H1 (cell line): ENCODE data around the gene STXBP6. TPM values are rescaled to one million over a fixed set of nuclear protein-coding genes. Genes with fewer than 3 reads are reported as not detected.

Experiments used
- CTCF ChIA-PET: fragments of 300-600 bp; sonication (Branson Sonifier 250); formaldehyde crosslinking; loops from one replicate; lab custom pipeline; 2021; ENCODE audit not compliant: partially characterized antibody; lab: Charles Lee
- POLR2A ChIA-PET: fragments of 300-600 bp; sonication (Branson Sonifier 250); formaldehyde crosslinking; loops from one replicate; lab custom pipeline; 2021; ENCODE audit warnings: inconsistent platforms; ENCODE audit not compliant: partially characterized antibody; lab: Charles Lee
- DNase-seq, 2 experiments: peaks; one replicate each; pipeline versions ENCODE4 v3.0.0 to v3.0.0-alpha.2; 2010 to 2022; ENCODE audit warnings: low spot score in 2 of 2, low read depth in 1 of 2, mixed read lengths in 1 of 2
- FAIRE-seq: peaks from 2 replicates; lab custom pipeline; 2011; peaks lifted over from hg19 to GRCh38; lab: Jason Lieb, UNC
- H2AFZ ChIP-seq: 2 replicates; pipeline ENCODE4 v1.8.1; 2012; ENCODE audit warnings: low read length, inconsistent platforms
- H2AK5ac ChIP-seq: 2 replicates; pipeline ENCODE4 v1.6.1; 2013; ENCODE audit warnings: low read depth, low read length
- H2BK120ac ChIP-seq: replicated peaks from 2 replicates; pipeline ENCODE3; 2013; ENCODE audit warnings: low read depth, low read length, inconsistent platforms
- H2BK12ac ChIP-seq: 2 replicates; pipeline ENCODE4 v1.6.1; 2013; ENCODE audit warnings: low read depth, low read length
- H2BK15ac ChIP-seq: 2 replicates; pipeline ENCODE4 v1.6.1; 2013; ENCODE audit warnings: low read length
- H2BK20ac ChIP-seq: 2 replicates; pipeline ENCODE4 v1.6.1; 2013; ENCODE audit warnings: low read length
- H2BK5ac ChIP-seq: 2 replicates; pipeline ENCODE4 v1.6.1; 2013; ENCODE audit warnings: low read depth, low read length
- H3K14ac ChIP-seq: 2 replicates; pipeline ENCODE4 v1.6.1; 2013; ENCODE audit warnings: inconsistent platforms; ENCODE audit not compliant: insufficient read length
- H3K18ac ChIP-seq: 2 replicates; pipeline ENCODE4 v1.6.1; 2013; ENCODE audit warnings: low read length; ENCODE audit errors: extremely low read depth
- H3K23ac ChIP-seq: 2 replicates; pipeline ENCODE4 v1.6.1; 2013; ENCODE audit warnings: inconsistent platforms; ENCODE audit not compliant: insufficient read length
- H3K23me2 ChIP-seq: 2 replicates; pipeline ENCODE4 v1.6.1; 2013; ENCODE audit warnings: low read depth, low read length
- H3K27ac ChIP-seq: 2 replicates; pipeline ENCODE4 v1.6.1; 2011; ENCODE audit warnings: low read depth, low read length, inconsistent platforms
- H3K27me3 ChIP-seq, 4 experiments: replicated peaks in 1 of 4; 1 replicate in 1 of 4; 2 replicates in 3 of 4; pipeline versions ENCODE4 v1.6.1 to v1.8.1; 2011 to 2013; ENCODE audit warnings: low read length in 3 of 4, mild to moderate bottlenecking in 3 of 4, inconsistent platforms in 2 of 4, mixed read lengths in 2 of 4, moderate library complexity in 1 of 4; ENCODE audit not compliant: control insufficient read depth in 3 of 4, insufficient read depth in 3 of 4; ENCODE audit errors: extremely low read depth in 1 of 4
- H3K36me3 ChIP-seq, 4 experiments: 2 replicates each; pipeline versions ENCODE4 v1.6.1 to v1.8.1; 2011 to 2013; ENCODE audit warnings: mild to moderate bottlenecking in 4 of 4, low read length in 3 of 4, moderate library complexity in 2 of 4, control low read depth in 1 of 4, inconsistent platforms in 1 of 4; ENCODE audit not compliant: insufficient read depth in 4 of 4, control insufficient read depth in 2 of 4
- H3K4ac ChIP-seq: replicated peaks from 2 replicates; pipeline ENCODE3; 2013; ENCODE audit warnings: low read length, low read depth, mixed read lengths, inconsistent platforms; ENCODE audit not compliant: insufficient read length
- H3K4me1 ChIP-seq, 4 experiments: replicated peaks in 1 of 4; 1 replicate in 1 of 4; 2 replicates in 3 of 4; pipeline versions ENCODE4 v1.6.1 to v1.8.1; 2011 to 2013; ENCODE audit warnings: low read length in 3 of 4, inconsistent platforms in 2 of 4, mixed read lengths in 1 of 4; ENCODE audit not compliant: insufficient read depth in 4 of 4, control insufficient read depth in 3 of 4
- H3K4me2 ChIP-seq, 2 experiments: 2 replicates each; pipeline versions ENCODE4 v1.6.1 to v1.8.1; 2011 to 2013; ENCODE audit warnings: low read depth in 2 of 2, low read length in 2 of 2, control low read depth in 1 of 2, inconsistent platforms in 1 of 2, mild to moderate bottlenecking in 1 of 2; ENCODE audit not compliant: insufficient read depth in 1 of 2
- H3K4me3 ChIP-seq, 4 experiments: fragments of 200-600, 300-600 bp in 1 of 4; sonication (generic), shearing (Covaris generic), sonication (Bioruptor Twin) in 1 of 4; 2 replicates each; pipeline versions ENCODE4 v1.5.1 to v1.8.1; 2011 to 2016; ENCODE audit warnings: low read length in 4 of 4, low read depth in 3 of 4, control low read depth in 2 of 4, inconsistent platforms in 2 of 4, mild to moderate bottlenecking in 2 of 4, mixed read lengths in 1 of 4, moderate library complexity in 1 of 4; ENCODE audit not compliant: insufficient read depth in 2 of 4; ENCODE audit errors: extremely low read depth in 1 of 4
- H3K56ac ChIP-seq: replicated peaks from 2 replicates; pipeline ENCODE3; 2013; ENCODE audit warnings: low read depth, mild to moderate bottlenecking, mixed read lengths, low read length, inconsistent platforms; ENCODE audit not compliant: insufficient read length
- H3K79me1 ChIP-seq: 2 replicates; pipeline ENCODE4 v1.6.1; 2013; ENCODE audit warnings: low read depth, low read length, control low read depth
- H3K79me2 ChIP-seq, 2 experiments: 2 replicates each; pipeline versions ENCODE4 v1.6.1 to v1.8.1; 2012 to 2013; ENCODE audit warnings: low read length in 2 of 2, mild to moderate bottlenecking in 2 of 2, inconsistent platforms in 1 of 2; ENCODE audit not compliant: insufficient read depth in 2 of 2, control insufficient read depth in 1 of 2
- H3K9ac ChIP-seq, 4 experiments: replicated peaks in 1 of 4; 1 replicate in 1 of 4; 2 replicates in 3 of 4; pipeline versions ENCODE4 v1.6.1 to v1.8.1; 2011 to 2013; ENCODE audit warnings: low read depth in 3 of 4, low read length in 3 of 4, control low read depth in 2 of 4, mild to moderate bottlenecking in 2 of 4, moderate library complexity in 2 of 4, inconsistent platforms in 1 of 4; ENCODE audit errors: extremely low read depth in 1 of 4
- H3K9me3 ChIP-seq, 2 experiments: 2 replicates each; pipeline versions ENCODE4 v1.6.1 to v1.8.1; 2012 to 2013; ENCODE audit warnings: mild to moderate bottlenecking in 2 of 2, moderate library complexity in 2 of 2, control low read depth in 1 of 2, inconsistent platforms in 1 of 2, low read depth in 1 of 2, low read length in 1 of 2, mixed read lengths in 1 of 2; ENCODE audit not compliant: insufficient read depth in 2 of 2
- H4K20me1 ChIP-seq, 2 experiments: replicated peaks in 1 of 2; 2 replicates each; pipeline versions ENCODE3 to v1.8.1; 2011 to 2013; ENCODE audit warnings: inconsistent platforms in 2 of 2, low read length in 2 of 2, mild to moderate bottlenecking in 1 of 2; ENCODE audit not compliant: insufficient read depth in 2 of 2, control insufficient read depth in 1 of 2
- H4K5ac ChIP-seq: 2 replicates; pipeline ENCODE4 v1.6.1; 2013; ENCODE audit warnings: low read length, low read depth, mixed read lengths, inconsistent platforms; ENCODE audit not compliant: insufficient read length
- H4K8ac ChIP-seq: 2 replicates; pipeline ENCODE4 v1.8.0; 2013; ENCODE audit warnings: mild to moderate bottlenecking, moderate library complexity, low read length, inconsistent platforms; ENCODE audit not compliant: insufficient read depth; ENCODE audit errors: extremely low read depth
- H4K91ac ChIP-seq: replicated peaks from 2 replicates; pipeline ENCODE3; 2013; ENCODE audit warnings: low read length, mixed read lengths, inconsistent platforms; ENCODE audit not compliant: insufficient read length
- BRCA1 ChIP-seq: IDR thresholded peaks from 2 replicates; pipeline ENCODE4 v1.6.1; 2012; ENCODE audit warnings: low read depth, low read length, improper control_type of control experiment
- CHD2 ChIP-seq: IDR thresholded peaks from 2 replicates; pipeline ENCODE4 v1.6.1; 2012; ENCODE audit warnings: low read length, improper control_type of control experiment
- CTBP2 ChIP-seq: IDR thresholded peaks from 2 replicates; pipeline ENCODE4 v1.7.0; 2011; ENCODE audit warnings: borderline replicate concordance, mild to moderate bottlenecking, moderate library complexity, mixed read lengths, low read length; ENCODE audit not compliant: insufficient read depth, insufficient read length
- EGR1 ChIP-seq: IDR thresholded peaks from 2 replicates; pipeline ENCODE4 v1.6.1; 2011; ENCODE audit warnings: low read depth, low read length, borderline replicate concordance
- EP300 ChIP-seq, 2 experiments: IDR thresholded peaks; 1 replicate in 1 of 2; 2 replicates in 1 of 2; pipeline ENCODE4 v1.6.1; 2011 to 2012; ENCODE audit warnings: low read depth in 2 of 2, low read length in 2 of 2, mild to moderate bottlenecking in 2 of 2, borderline replicate concordance in 1 of 2, inconsistent platforms in 1 of 2, moderate library complexity in 1 of 2
- FOSL1 ChIP-seq: IDR thresholded peaks from 2 replicates; pipeline ENCODE4 v1.6.1; 2011; ENCODE audit warnings: mild to moderate bottlenecking, low read depth, low read length, moderate library complexity; ENCODE audit not compliant: insufficient read depth
- POLR2AphosphoS5 ChIP-seq: IDR thresholded peaks from 2 replicates; pipeline ENCODE4 v1.6.1; 2011; ENCODE audit warnings: low read depth, low read length
- RBBP5 ChIP-seq: IDR thresholded peaks from 2 replicates; pipeline ENCODE4 v1.7.1; 2012; ENCODE audit warnings: low read depth, mild to moderate bottlenecking, inconsistent platforms, low read length, moderate library complexity, borderline replicate concordance
- SIN3A ChIP-seq, 2 experiments: IDR thresholded peaks in 1 of 2; conservative IDR thresholded peaks in 1 of 2; 2 replicates each; pipeline ENCODE4 v1.6.1; 2011 to 2012; ENCODE audit warnings: low read length in 2 of 2, improper control_type of control experiment in 1 of 2, low read depth in 1 of 2, mild to moderate bottlenecking in 1 of 2
- WGBS, 2 experiments: shearing (Covaris generic) in 1 of 2; methylation state at CpG; one replicate each; pipeline versions ENCODE4 v1.1.6 to v1.1.7; 2013 to 2015; ENCODE audit warnings: low lambda C conversion rate in 2 of 2, mixed read lengths in 2 of 2, inconsistent platforms in 1 of 2, low coverage in 1 of 2, missing lambda C conversion rate in 1 of 2; ENCODE audit not compliant: insufficient replicate concordance in 2 of 2, insufficient coverage in 1 of 2, insufficient read length in 1 of 2; ENCODE audit errors: extremely low coverage in 1 of 2, missing lambda C conversion rate in 1 of 2; 5-methylcytosine and 5-hydroxymethylcytosine counted together
- polyA plus RNA-seq, 7 experiments: library from polyadenylated mRNA; depleted of rRNA in 3 of 7; stranded (reverse) in 5 of 7; unstranded in 2 of 7; fragments of >200 nt in 5 of 7; fragments of 200-250 nt in 2 of 7; gene quantifications; 1 replicate in 5 of 7; 2 replicates in 1 of 7; 4 replicates in 1 of 7; pipeline versions ENCODE4 v1.2.1 to v1.2.3, GENCODE V29; 2011 to 2013; ENCODE audit warnings: missing spikeins in 2 of 7, mixed read lengths in 2 of 7
- total RNA-seq: library from RNA; stranded (reverse); fragmentation: NEBNext Ultra II Directional; extraction: Animal tissue kit (Norgen Biotek cat#: 25700); gene quantifications from 2 replicates; pipeline ENCODE4 v1.2.1, GENCODE V29; 2021
- TF ChIP-seq, protein P1 (sequence below): IDR thresholded peaks from 2 replicates; pipeline ENCODE4 v1.6.1; 2011; ENCODE audit warnings: low read depth, mild to moderate bottlenecking, low read length; ENCODE audit not compliant: insufficient read depth

STXBP6 gene
- total and polyA plus RNA-seq, 2 of the 8 experiments (the other 6 are each of a cell fraction or from before 2014, with no cell fraction given), result 9.4 to 18.1 TPM

DNA sequence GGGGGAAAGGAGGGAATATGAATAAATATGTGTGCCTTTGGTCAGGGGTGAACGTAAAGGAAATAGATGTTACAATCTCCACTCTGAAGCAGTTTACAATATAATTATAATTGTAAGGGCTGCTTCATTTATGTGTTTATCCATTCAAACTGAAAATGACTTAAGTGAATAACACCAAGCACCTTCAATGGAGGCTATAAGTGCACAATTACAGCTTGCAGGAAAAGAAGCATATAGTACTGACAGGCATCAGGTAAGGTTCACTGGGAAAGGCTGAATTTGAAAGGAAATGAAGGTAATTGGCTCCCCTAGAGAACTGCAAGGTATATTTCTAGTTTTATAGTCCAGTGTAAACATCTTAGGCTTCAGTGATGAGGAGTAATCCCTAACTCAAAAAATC, 192.7 kb downstream of the STXBP6 start:
- Histone ChIP-seq H2BK5ac (no peak overlapping the region), H2AFZ (no peak overlapping the region), H3K14ac (no peak overlapping the region), H3K27me3 (no peaks in the 10 kb centered on the region), H2BK15ac (no peak overlapping the region), H4K91ac (no peak overlapping the region), H3K4me2 (no peak overlapping the region), H3K23ac (no peak overlapping the region), H3K56ac (no peak overlapping the region), H3K9me3 (no peaks in the 10 kb centered on the region), H4K8ac (no peak overlapping the region), H3K36me3 (no peaks in the 10 kb centered on the region), H3K4me1 (peaks cover 0 to 12% (median 6%) of the 10 kb centered on the region in 4 experiments; a peak in 6 of 7 replicates), H2AK5ac (no peak overlapping the region), H4K20me1 (no peaks in the 10 kb centered on the region), H3K23me2 (no peaks in the 10 kb centered on the region), H2BK120ac (no peak overlapping the region), H3K18ac (no peak overlapping the region), H3K79me1 (no peaks in the 10 kb centered on the region), H3K9ac (no peak overlapping the region), H2BK20ac (no peak overlapping the region), H2BK12ac (no peak overlapping the region), H3K27ac (no peak overlapping the region), H3K4me3 (no peak overlapping the region), H3K79me2 (no peaks in the 10 kb centered on the region), H3K4ac (no peak overlapping the region), H4K5ac (no peak overlapping the region)
- 88% methylated on average over 1 of the region's 1 CpG; no CpG with 5 or more reads in 1 of the 2 experiments for WGBS, 2 experiments
- DNase-seq (no peak), FAIRE-seq (no peak)
- TF ChIP-seq SIN3A (conservative IDR thresholded peaks at IDR 0.05 in 1 of 2, IDR thresholded peaks at IDR 0.05 in 1 of 2; ENCODE audit: low read depth in 1 of 2, low read length in 2 of 2) (no peak), EP300 (IDR thresholded peaks at IDR 0.05; ENCODE audit: borderline replicate concordance in 1 of 2, low read depth in 2 of 2, low read length in 2 of 2) (no peak), BRCA1 (no peak), FOSL1 (no peak), EGR1 (no peak), POLR2AphosphoS5 (no peak), CTBP2 (no peak), RBBP5 (no peak), CHD2 (no peak)
- TF ChIP-seq, protein P1, sequence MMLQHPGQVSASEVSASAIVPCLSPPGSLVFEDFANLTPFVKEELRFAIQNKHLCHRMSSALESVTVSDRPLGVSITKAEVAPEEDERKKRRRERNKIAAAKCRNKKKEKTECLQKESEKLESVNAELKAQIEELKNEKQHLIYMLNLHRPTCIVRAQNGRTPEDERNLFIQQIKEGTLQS, result no peak
- ChIA-PET POLR2A (no interaction called here), CTCF (no interaction called here)
